ENCODE measurements around the gene VMP1.

Gene VMP1

DNA sequence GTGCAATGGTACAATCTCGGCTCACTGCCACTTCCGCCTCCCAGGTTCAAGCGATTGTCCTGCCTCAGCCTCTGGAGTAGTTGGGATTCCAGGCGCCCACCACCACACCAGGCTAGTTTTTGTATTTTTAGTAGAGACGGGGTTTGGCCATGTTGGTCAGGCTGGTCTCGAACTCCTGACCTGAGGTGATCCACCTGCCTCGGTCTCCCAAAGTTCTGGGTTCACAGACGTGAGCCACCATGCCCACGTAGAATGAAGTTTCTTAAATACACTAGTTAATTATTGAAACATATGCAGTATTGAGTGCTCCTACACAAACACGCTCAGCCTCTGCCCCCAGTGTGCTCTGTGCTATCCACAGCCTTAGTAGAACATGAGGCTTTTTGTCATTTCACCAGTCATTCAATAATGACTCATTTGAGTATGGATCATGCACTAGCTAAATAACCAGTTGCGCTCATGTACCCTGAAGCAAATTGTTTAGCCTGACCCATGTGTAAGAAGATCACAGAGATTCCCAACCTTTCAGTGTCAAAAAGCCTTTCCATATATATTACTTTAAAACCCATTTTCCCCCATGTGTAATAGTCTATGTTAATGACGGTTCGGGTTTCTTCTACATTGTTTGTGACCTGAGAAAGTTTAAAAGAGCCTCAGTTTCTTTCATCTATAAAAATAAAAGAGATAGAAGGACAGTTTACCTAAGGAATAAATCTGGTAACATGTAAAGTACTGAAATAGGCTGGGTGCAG lies 135.6 kb downstream of the VMP1 start:
- no peak overlapping the region for H3K27ac ChIP-seq (ENCODE audit: low read depth, low read length)
- H3K56ac ChIP-seq (ENCODE audit: low read length) = no peak overlapping the region
- peaks cover 6% of the 10 kb centered on the region for H3K4me1 ChIP-seq (ENCODE audit: control insufficient read depth, low read depth, low read length)
- no peak overlapping the region for H3K9ac ChIP-seq (ENCODE audit: low read length)
- H2BK15ac ChIP-seq (replicated peaks; ENCODE audit: low read depth) = no peak overlapping the region
- H4K5ac ChIP-seq (ENCODE audit: low read length) = no peak overlapping the region
- peak; percentile 73 for DNase-seq
- H3K4ac ChIP-seq (ENCODE audit: low read depth, low read length) = no peak overlapping the region
- WGBS (ENCODE audit: extremely low coverage, insufficient coverage, low lambda C conversion rate) = no CpG with 5 or more reads among the region's 13 CpGs
- H3K23ac ChIP-seq (ENCODE audit: low read length) = no peak overlapping the region
- H2BK5ac ChIP-seq (ENCODE audit: low read length) = no peak overlapping the region
- H2BK120ac ChIP-seq (ENCODE audit: low read depth, low read length) = no peak overlapping the region
- H3K18ac ChIP-seq (ENCODE audit: low read length) = no peak overlapping the region
- H3K4me2 ChIP-seq (ENCODE audit: low read length) = no peak overlapping the region
- H3K36me3 ChIP-seq (ENCODE audit: control insufficient read depth, insufficient read depth, low read length) = no peaks in the 10 kb centered on the region
- no peaks in the 10 kb centered on the region for H3K27me3 ChIP-seq (ENCODE audit: insufficient read depth, low read length, poor library complexity)
- no peak overlapping the region for H3K4me3 ChIP-seq (ENCODE audit: low read length)
- no peak overlapping the region for H2AK5ac ChIP-seq (ENCODE audit: low read length)
- H3K79me2 ChIP-seq (ENCODE audit: control insufficient read depth, insufficient read depth, low read length) = peaks cover 22% of the 10 kb centered on the region
- no peaks in the 10 kb centered on the region for H3K79me1 ChIP-seq (ENCODE audit: low read length)
- H4K8ac ChIP-seq (ENCODE audit: low read depth, low read length) = no peak overlapping the region

DNA sequence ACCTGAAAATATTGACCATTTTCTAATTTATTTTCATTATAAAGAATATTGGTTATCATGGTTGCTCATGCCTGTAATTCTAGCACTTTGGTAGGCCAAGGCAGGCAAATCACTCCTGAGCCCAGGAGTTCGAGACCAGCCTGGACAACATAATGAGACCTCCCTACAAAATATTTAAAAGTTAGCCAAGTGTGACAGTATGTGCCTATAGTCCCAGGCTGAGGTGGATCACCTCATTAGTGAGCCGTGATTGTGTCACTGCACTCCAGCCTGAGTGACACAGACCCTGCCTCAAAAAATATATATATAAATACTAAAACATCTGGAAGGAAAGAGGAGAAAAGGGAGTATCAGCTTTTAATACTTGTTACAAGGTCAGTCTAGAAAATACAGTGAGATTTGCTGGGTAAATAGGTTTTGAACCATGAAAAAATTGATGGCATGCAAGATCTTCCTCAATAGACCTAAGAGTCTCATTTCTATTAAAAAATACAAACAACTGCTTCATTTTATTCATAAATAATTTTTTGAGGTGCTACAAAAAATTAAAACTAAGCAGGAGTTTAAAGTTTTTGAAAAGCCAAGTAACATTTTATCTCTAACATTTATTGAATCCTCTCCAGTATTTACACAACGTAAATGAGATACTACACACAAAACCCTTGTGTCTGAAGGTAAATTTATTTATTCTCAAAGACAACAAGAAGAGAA lies 137.6 kb downstream of the VMP1 start:
- WGBS (ENCODE audit: extremely low coverage, insufficient coverage, low lambda C conversion rate) = no CpG with 5 or more reads among the region's 3 CpGs
- no peak overlapping the region for H2BK15ac ChIP-seq (replicated peaks; ENCODE audit: low read depth)
- no peak overlapping the region for H3K27ac ChIP-seq (ENCODE audit: low read depth, low read length)
- H3K27me3 ChIP-seq (ENCODE audit: insufficient read depth, low read length, poor library complexity) = no peaks in the 10 kb centered on the region
- H3K56ac ChIP-seq (ENCODE audit: low read length) = no peak overlapping the region
- no peak overlapping the region for H3K9ac ChIP-seq (ENCODE audit: low read length)
- no peak overlapping the region for H2AK5ac ChIP-seq (ENCODE audit: low read length)
- no peak overlapping the region for H3K23ac ChIP-seq (ENCODE audit: low read length)
- H3K4me2 ChIP-seq (ENCODE audit: low read length) = no peak overlapping the region
- no peak for DNase-seq
- H4K8ac ChIP-seq (ENCODE audit: low read depth, low read length) = no peak overlapping the region
- H3K79me2 ChIP-seq (ENCODE audit: control insufficient read depth, insufficient read depth, low read length) = peaks cover 6% of the 10 kb centered on the region
- no peak overlapping the region for H3K18ac ChIP-seq (ENCODE audit: low read length)
- no peak overlapping the region for H3K4ac ChIP-seq (ENCODE audit: low read depth, low read length)
- no peak overlapping the region for H3K4me3 ChIP-seq (ENCODE audit: low read length)
- no peaks in the 10 kb centered on the region for H3K79me1 ChIP-seq (ENCODE audit: low read length)
- peaks cover 6% of the 10 kb centered on the region for H3K4me1 ChIP-seq (ENCODE audit: control insufficient read depth, low read depth, low read length)
- H4K5ac ChIP-seq (ENCODE audit: low read length) = no peak overlapping the region
- H2BK5ac ChIP-seq (ENCODE audit: low read length) = no peak overlapping the region
- no peak overlapping the region for H2BK120ac ChIP-seq (ENCODE audit: low read depth, low read length)
- no peaks in the 10 kb centered on the region for H3K36me3 ChIP-seq (ENCODE audit: control insufficient read depth, insufficient read depth, low read length)

DNA sequence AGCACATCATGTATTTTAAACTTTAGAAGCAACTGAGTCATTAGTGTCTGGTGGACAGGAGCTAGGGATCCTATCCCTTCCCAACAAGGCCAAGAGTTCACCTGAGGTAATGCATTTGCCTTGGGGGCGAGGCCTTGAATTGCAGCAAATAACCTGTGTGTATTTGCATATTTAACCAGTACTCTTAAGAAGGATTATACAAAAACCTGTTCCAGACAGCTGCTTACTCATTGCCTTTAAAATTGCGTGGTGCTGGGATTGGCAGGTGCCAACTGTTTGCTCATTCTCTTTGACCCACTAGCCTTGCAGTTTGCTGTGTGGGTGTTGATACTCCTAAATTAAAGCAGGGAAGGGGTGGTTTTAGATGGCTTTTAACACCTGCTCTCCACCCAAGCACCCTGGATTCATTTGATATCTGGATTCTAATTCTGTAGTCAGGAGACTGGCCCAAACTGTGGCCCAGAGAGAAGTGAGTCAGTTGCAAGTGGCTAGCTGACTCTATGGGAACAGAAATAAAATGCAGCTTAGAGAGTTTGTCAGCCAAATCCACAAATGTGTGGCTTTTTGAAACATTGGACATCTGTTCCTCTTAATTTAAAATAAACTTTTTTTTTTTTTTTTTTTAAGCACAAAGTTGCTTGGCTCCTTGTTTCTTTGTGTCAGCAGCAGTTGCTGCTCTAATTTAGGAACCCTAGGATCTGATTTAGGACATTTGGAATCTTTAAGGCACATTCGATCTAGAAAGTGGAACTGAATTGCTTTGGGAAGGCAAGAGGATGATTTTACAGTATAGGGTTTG lies 138.3 kb downstream of the VMP1 start:
- Histone ChIP-seq H2BK5ac (ENCODE audit: low read length) (no peak overlapping the region), H3K27ac (ENCODE audit: low read depth, low read length) (no peak overlapping the region)

DNA sequence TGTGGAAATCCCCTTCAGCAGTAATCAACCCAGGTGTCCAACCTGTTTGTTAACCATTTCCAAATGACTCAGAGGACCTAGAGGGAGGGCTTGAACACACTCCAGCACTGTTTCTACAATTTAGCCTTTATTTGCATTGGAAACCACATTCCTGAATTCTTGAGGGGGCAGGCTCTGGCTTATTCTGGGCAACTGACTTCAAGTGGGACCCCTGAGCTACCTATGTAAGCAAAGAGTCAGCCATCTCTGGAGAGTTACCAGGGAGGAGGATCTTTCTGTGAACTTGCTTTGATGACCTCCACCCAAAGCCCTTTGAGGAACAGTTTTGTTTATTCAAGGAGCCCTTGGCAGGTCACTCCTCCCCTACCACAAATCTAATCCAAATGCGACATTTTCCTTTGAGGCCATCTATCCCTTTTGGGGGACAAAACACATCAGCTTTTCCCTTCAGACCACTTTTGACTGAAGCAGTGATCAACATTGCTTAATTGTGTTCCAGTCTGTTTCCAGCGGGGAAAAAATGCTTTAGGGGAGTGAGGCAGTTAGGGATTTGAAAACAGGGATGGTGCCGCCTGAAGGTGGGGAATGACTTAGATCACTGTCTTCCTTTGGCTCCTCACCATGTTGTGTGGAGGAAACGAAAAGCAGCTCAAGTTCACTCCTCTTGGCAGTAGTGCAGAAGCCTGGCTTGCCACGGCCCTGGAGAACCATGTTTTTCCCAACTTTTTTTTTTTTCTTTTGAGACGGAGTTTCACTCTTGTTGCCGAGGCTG lies 139.1 kb downstream of the VMP1 start:
- H3K18ac ChIP-seq (ENCODE audit: low read length) = no peak overlapping the region
- H2BK5ac ChIP-seq (ENCODE audit: low read length) = no peak overlapping the region
- H2AK5ac ChIP-seq (ENCODE audit: low read length) = no peak overlapping the region
- peak; percentile 43 for DNase-seq
- no peak overlapping the region for H2BK120ac ChIP-seq (ENCODE audit: low read depth, low read length)
- H3K9ac ChIP-seq (ENCODE audit: low read length) = no peak overlapping the region
- H3K4me2 ChIP-seq (ENCODE audit: low read length) = no peak overlapping the region
- H4K5ac ChIP-seq (ENCODE audit: low read length) = no peak overlapping the region
- H3K79me2 ChIP-seq (ENCODE audit: control insufficient read depth, insufficient read depth, low read length) = no peaks in the 10 kb centered on the region
- H3K27me3 ChIP-seq (ENCODE audit: insufficient read depth, low read length, poor library complexity) = no peaks in the 10 kb centered on the region
- no peak overlapping the region for H2BK15ac ChIP-seq (replicated peaks; ENCODE audit: low read depth)
- no peak overlapping the region for H3K4ac ChIP-seq (ENCODE audit: low read depth, low read length)
- peaks cover 6% of the 10 kb centered on the region for H3K4me1 ChIP-seq (ENCODE audit: control insufficient read depth, low read depth, low read length)
- no peak overlapping the region for H3K56ac ChIP-seq (ENCODE audit: low read length)
- H3K79me1 ChIP-seq (ENCODE audit: low read length) = no peaks in the 10 kb centered on the region
- H3K27ac ChIP-seq (ENCODE audit: low read depth, low read length) = no peak overlapping the region
- H3K4me3 ChIP-seq (ENCODE audit: low read length) = no peak overlapping the region
- no peak overlapping the region for H4K8ac ChIP-seq (ENCODE audit: low read depth, low read length)
- no peaks in the 10 kb centered on the region for H3K36me3 ChIP-seq (ENCODE audit: control insufficient read depth, insufficient read depth, low read length)
- H3K23ac ChIP-seq (ENCODE audit: low read length) = peak overlapping the region; percentile 35
- WGBS (ENCODE audit: extremely low coverage, insufficient coverage, low lambda C conversion rate) = no CpG with 5 or more reads among the region's 7 CpGs

More for the DNA sequence above, 138.3 kb downstream of the VMP1 start:
- no peak overlapping the region for H2BK120ac ChIP-seq (ENCODE audit: low read depth, low read length)
- no peak overlapping the region for H3K4me2 ChIP-seq (ENCODE audit: low read length)
- H3K56ac ChIP-seq (ENCODE audit: low read length) = no peak overlapping the region
- no peak overlapping the region for H4K5ac ChIP-seq (ENCODE audit: low read length)
- peaks cover 2% of the 10 kb centered on the region for H3K79me2 ChIP-seq (ENCODE audit: control insufficient read depth, insufficient read depth, low read length)
- no peak overlapping the region for H3K9ac ChIP-seq (ENCODE audit: low read length)
- no peak overlapping the region for H3K4me3 ChIP-seq (ENCODE audit: low read length)
- no peak overlapping the region for H2AK5ac ChIP-seq (ENCODE audit: low read length)
- H3K4ac ChIP-seq (ENCODE audit: low read depth, low read length) = no peak overlapping the region
- no peaks in the 10 kb centered on the region for H3K27me3 ChIP-seq (ENCODE audit: insufficient read depth, low read length, poor library complexity)
- H2BK15ac ChIP-seq (replicated peaks; ENCODE audit: low read depth) = no peak overlapping the region
- no CpG with 5 or more reads among the region's 3 CpGs for WGBS (ENCODE audit: extremely low coverage, insufficient coverage, low lambda C conversion rate)
- no peaks in the 10 kb centered on the region for H3K79me1 ChIP-seq (ENCODE audit: low read length)
- peaks cover 6% of the 10 kb centered on the region for H3K4me1 ChIP-seq (ENCODE audit: control insufficient read depth, low read depth, low read length)
- no peaks in the 10 kb centered on the region for H3K36me3 ChIP-seq (ENCODE audit: control insufficient read depth, insufficient read depth, low read length)
- DNase-seq = peak; percentile 72
- no peak overlapping the region for H4K8ac ChIP-seq (ENCODE audit: low read depth, low read length)
- no peak overlapping the region for H3K18ac ChIP-seq (ENCODE audit: low read length)
- no peak overlapping the region for H3K23ac ChIP-seq (ENCODE audit: low read length)

DNA sequence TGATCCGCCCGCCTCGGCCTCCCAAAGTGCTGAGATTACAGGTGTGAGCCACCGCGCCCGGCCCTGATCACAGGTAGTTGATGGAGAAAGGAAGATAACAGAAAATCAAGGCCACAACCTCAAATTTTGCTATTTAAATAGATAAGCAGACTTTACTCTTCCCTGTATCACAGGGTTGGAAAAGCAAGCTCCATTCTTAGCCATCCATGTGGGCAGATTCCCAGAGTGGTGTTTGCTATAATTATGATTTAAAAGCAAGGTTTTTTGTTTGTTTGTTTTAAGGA lies 140.9 kb downstream of the VMP1 start:
- Histone ChIP-seq H3K79me2 (ENCODE audit: control insufficient read depth, insufficient read depth, low read length) (no peaks in the 10 kb centered on the region), H3K36me3 (ENCODE audit: control insufficient read depth, insufficient read depth, low read length) (no peaks in the 10 kb centered on the region), H3K18ac (ENCODE audit: low read length) (no peak overlapping the region), H4K8ac (ENCODE audit: low read depth, low read length) (no peak overlapping the region), H3K9ac (ENCODE audit: low read length) (no peak overlapping the region), H2AK5ac (ENCODE audit: low read length) (no peak overlapping the region), H3K27me3 (ENCODE audit: insufficient read depth, low read length, poor library complexity) (no peaks in the 10 kb centered on the region), H2BK5ac (ENCODE audit: low read length) (no peak overlapping the region), H2BK15ac (replicated peaks; ENCODE audit: low read depth) (no peak overlapping the region), H3K56ac (ENCODE audit: low read length) (no peak overlapping the region), H2BK120ac (ENCODE audit: low read depth, low read length) (no peak overlapping the region), H3K4me3 (ENCODE audit: low read length) (no peak overlapping the region), H3K4me1 (ENCODE audit: control insufficient read depth, low read depth, low read length) (peaks cover 6% of the 10 kb centered on the region), H3K23ac (ENCODE audit: low read length) (no peak overlapping the region), H3K4ac (ENCODE audit: low read depth, low read length) (no peak overlapping the region), H3K27ac (ENCODE audit: low read depth, low read length) (no peak overlapping the region), H3K4me2 (ENCODE audit: low read length) (no peak overlapping the region), H4K5ac (ENCODE audit: low read length) (no peak overlapping the region), H3K79me1 (ENCODE audit: low read length) (no peaks in the 10 kb centered on the region)
- WGBS (ENCODE audit: extremely low coverage, insufficient coverage, low lambda C conversion rate) = no CpG with 5 or more reads among the region's 6 CpGs
- DNase-seq = no peak
